MM.1S (cell line): ENCODE measurements around the gene PHPT1.

Source experiments
- DNase-seq: peaks from one replicate; pipeline ENCODE4 v3.0.0-alpha.2; 2015
- H2AFZ ChIP-seq: fragments of 300-600 bp; sonication (generic); 2 replicates; pipeline ENCODE4 v1.6.0; 2016; ENCODE audit warnings: antibody characterized with exemption, low read length
- H3F3A ChIP-seq: fragments of 300-600 bp; sonication (generic); 2 replicates; pipeline ENCODE4 v1.6.1; 2016; ENCODE audit warnings: mild to moderate bottlenecking, antibody characterized with exemption, low read length, moderate library complexity, mixed read lengths; ENCODE audit not compliant: insufficient read depth
- H3K27ac ChIP-seq: fragments of 300-600 bp; sonication (generic); 2 replicates; pipeline ENCODE4 v1.5.1; 2016; ENCODE audit warnings: mild to moderate bottlenecking, low read length
- H3K27me3 ChIP-seq: fragments of 300-600 bp; sonication (generic); replicated peaks from 2 replicates; pipeline ENCODE4 v1.6.0; 2016; ENCODE audit warnings: low read length; ENCODE audit not compliant: insufficient read depth
- H3K36me3 ChIP-seq: fragments of 300-600 bp; sonication (generic); replicated peaks from 2 replicates; pipeline ENCODE4 v1.6.1; 2016; ENCODE audit warnings: mild to moderate bottlenecking, low read length, mixed read lengths; ENCODE audit not compliant: insufficient read depth
- H3K4me1 ChIP-seq: fragments of 300-600 bp; sonication (generic); 2 replicates; pipeline ENCODE4 v1.6.1; 2016; ENCODE audit warnings: low read length, mixed read lengths
- H3K4me2 ChIP-seq: fragments of 300-600 bp; sonication (generic); 2 replicates; pipeline ENCODE4 v1.6.0; 2016; ENCODE audit warnings: low read depth, low read length
- H3K4me3 ChIP-seq: fragments of 300-600 bp; sonication (generic); 2 replicates; pipeline ENCODE4 v1.5.1; 2016; ENCODE audit warnings: low read length, mixed read lengths
- H3K79me2 ChIP-seq: fragments of 300-600 bp; sonication (generic); 2 replicates; pipeline ENCODE4 v1.6.1; 2016; ENCODE audit warnings: mixed run types, low read length, mixed read lengths
- H3K9ac ChIP-seq: fragments of 300-600 bp; sonication (generic); 2 replicates; pipeline ENCODE4 v1.6.1; 2016; ENCODE audit warnings: low read length, mixed read lengths
- H3K9me2 ChIP-seq: fragments of 300-600 bp; sonication (generic); replicated peaks from 2 replicates; pipeline ENCODE4 v1.6.1; 2016; ENCODE audit warnings: mild to moderate bottlenecking, low read length, mixed read lengths; ENCODE audit not compliant: insufficient read depth
- H3K9me3 ChIP-seq: fragments of 300-600 bp; sonication (generic); replicated peaks from 2 replicates; pipeline ENCODE4 v1.6.1; 2016; ENCODE audit warnings: mild to moderate bottlenecking, low read length, mixed read lengths; ENCODE audit not compliant: insufficient read depth
- H4K20me1 ChIP-seq: fragments of 300-600 bp; sonication (generic); 2 replicates; pipeline ENCODE4 v1.6.1; 2016; ENCODE audit warnings: mild to moderate bottlenecking, low read length, moderate library complexity, mixed read lengths; ENCODE audit not compliant: insufficient read depth
- CTCF ChIP-seq: fragments of 300-600 bp; sonication (generic); IDR thresholded peaks from 2 replicates; pipeline ENCODE4 v1.5.1; 2016; ENCODE audit warnings: antibody characterized with exemption, low read length, mixed read lengths
- EZH2 ChIP-seq: fragments of 300-600 bp; sonication (generic); optimal IDR thresholded peaks from 2 replicates; pipeline ENCODE3; 2017; ENCODE audit warnings: low read depth, mild to moderate bottlenecking, antibody characterized with exemption, low read length, mixed read lengths
- EZH2phosphoT487 ChIP-seq: fragments of 300-600 bp; sonication (generic); IDR thresholded peaks from 2 replicates; pipeline ENCODE4 v1.6.1; 2018; ENCODE audit warnings: antibody characterized with exemption, low read length

The PHPT1 gene

GRCh38 chr9:136862849-136863622 lies 13.8 kb downstream of the PHPT1 start:
- no peak overlapping the region for H3K4me2 ChIP-seq
- no peaks in the 10 kb centered on the region for H3K9me2 ChIP-seq
- no peaks in the 10 kb centered on the region for H4K20me1 ChIP-seq
- no peaks in the 10 kb centered on the region for H3K9me3 ChIP-seq
- TF ChIP-seq CTCF (no peak), EZH2phosphoT487 (no peak), EZH2 (no peak)
- H3K4me1 ChIP-seq, result peaks cover 7% of the 10 kb centered on the region; the same call in 1 of the 2 replicates
- H3F3A ChIP-seq, result no peaks in the 10 kb centered on the region
- no peak overlapping the region for H2AFZ ChIP-seq
- no peaks in the 10 kb centered on the region for H3K27me3 ChIP-seq
- DNase-seq, result no peak
- peaks cover 36% of the 10 kb centered on the region for H3K79me2 ChIP-seq
- H3K36me3 ChIP-seq, result no peaks in the 10 kb centered on the region; the same call in 1 of the 2 replicates
- H3K4me3 ChIP-seq, result no peak overlapping the region
- H3K27ac ChIP-seq, result no peak overlapping the region
- no peak overlapping the region for H3K9ac ChIP-seq

GRCh38 chr9:136863623-136864273 lies 14.5 kb downstream of the PHPT1 start:
- no peak for DNase-seq
- Histone ChIP-seq H3K9me3 (no peaks in the 10 kb centered on the region), H3K4me1 (peaks cover 7% of the 10 kb centered on the region; the same call in 1 of the 2 replicates), H3K9me2 (no peaks in the 10 kb centered on the region), H3K27ac (no peak overlapping the region), H3K9ac (no peak overlapping the region), H3K27me3 (no peaks in the 10 kb centered on the region), H4K20me1 (no peaks in the 10 kb centered on the region), H2AFZ (no peak overlapping the region), H3F3A (no peaks in the 10 kb centered on the region), H3K4me2 (no peak overlapping the region), H3K79me2 (peaks cover 36% of the 10 kb centered on the region), H3K36me3 (no peaks in the 10 kb centered on the region; the same call in 1 of the 2 replicates), H3K4me3 (no peak overlapping the region)
- TF ChIP-seq CTCF (no peak), EZH2 (no peak), EZH2phosphoT487 (no peak)

GRCh38 chr9:136865041-136865767 lies 16.0 kb downstream of the PHPT1 start:
- Histone ChIP-seq H2AFZ (no peak overlapping the region), H3K4me3 (peak overlapping the region; percentile 98)

More at GRCh38 chr9:136865041-136865767, 16.0 kb downstream of the PHPT1 start:
- Histone ChIP-seq H3K27ac (no peak overlapping the region), H4K20me1 (no peaks in the 10 kb centered on the region), H3K4me1 (peaks cover 7% of the 10 kb centered on the region; the same call in 1 of the 2 replicates), H3K9me2 (no peaks in the 10 kb centered on the region), H3K4me2 (peak overlapping the region; percentile 92), H3K79me2 (peaks cover 36% of the 10 kb centered on the region), H3K27me3 (no peaks in the 10 kb centered on the region), H3K9me3 (no peaks in the 10 kb centered on the region), H3F3A (no peaks in the 10 kb centered on the region), H3K9ac (peak overlapping the region; percentile 95), H3K36me3 (no peaks in the 10 kb centered on the region; the same call in 1 of the 2 replicates)
- TF ChIP-seq CTCF, result no peak
- TF ChIP-seq EZH2, result no peak
- TF ChIP-seq EZH2phosphoT487, result no peak
- DNase-seq, result no peak
